ENCODE measurements around the gene TNFRSF14. TPM values are rescaled to one million over a fixed set of nuclear protein-coding genes. Genes with fewer than 3 reads are reported as not detected.
"Not testable (repeated sequence)": the region's sequence is repeated elsewhere in the genome, so short reads cannot be mapped to it uniquely, and the experiment has no call there.

The TNFRSF14 gene
- total and polyA plus RNA-seq, 2 of the 13 experiments (the other 11 are each of a cell fraction or from before 2014, with no cell fraction given), result 11.9 to 49.9 TPM

GRCh38 chr1:2552189-2552588 is 4.0 kb upstream of the TNFRSF14 start:
- in situ Hi-C loops (cut with HindIII; ENCODE audit: extremely low pct_ligation_motif_present, low pct_unique_long_range_greater_than_20kb) (no loop called here), intact Hi-C loops (cut with micrococcal nuclease; ENCODE audit: unreplicated experiment) (no loop called here)
- DNase-seq (ENCODE audit: low spot score) (no peak), ATAC-seq (no peak), FAIRE-seq (no peak)
- H3K4me3 ChIP-seq (replicated peaks in 1 of 3; ENCODE audit: insufficient read depth in 1 of 3, low read depth in 2 of 3, low read length in 3 of 3), result no peak overlapping the region
- CTCF ChIA-PET (ENCODE audit: low intra/inter-chr PET ratio, low total read pairs), result no interaction called here
- H3K4me1 ChIP-seq (ENCODE audit: insufficient read depth, low read length), result peaks cover 58% of the 10 kb centered on the region
- no peaks in the 10 kb centered on the region for H4K20me1 ChIP-seq (ENCODE audit: insufficient read depth, low read length)
- H3K27ac ChIP-seq (ENCODE audit: extremely low read length, insufficient read depth, low read length), result no peak overlapping the region
- H3K4me2 ChIP-seq (ENCODE audit: low read depth, low read length), result no peak overlapping the region
- H2AFZ ChIP-seq (ENCODE audit: low read length), result no peak overlapping the region
- no peaks in the 10 kb centered on the region for H3K79me2 ChIP-seq (ENCODE audit: insufficient read depth, low read length)
- H3K27me3 ChIP-seq (ENCODE audit: control insufficient read depth in 1 of 2, insufficient read depth in 2 of 2, low read length in 2 of 2), result no peaks in the 10 kb centered on the region; a peak in 1 of 5 replicates
- no peaks in the 10 kb centered on the region for H3K36me3 ChIP-seq (replicated peaks in 1 of 2; ENCODE audit: control insufficient read depth in 1 of 2, insufficient read depth in 2 of 2, low read length in 2 of 2)
- POLR2A ChIA-PET, result no interaction called here
- H3K9me3 ChIP-seq (ENCODE audit: low read length), result no peaks in the 10 kb centered on the region
- WGBS (ENCODE audit: low lambda C conversion rate), result 81% methylated on average over 23 of the region's 26 CpGs
- peak; percentile 33; the same call in 1 of the 2 replicates for TF ChIP-seq ZBTB33 (CRISPR knock-in tag; IDR thresholded peaks at IDR 0.05)
- TF ChIP-seq ZNF124 (CRISPR knock-in tag; IDR thresholded peaks at IDR 0.05), result no peak
- no peak for TF ChIP-seq DNMT1 (CRISPR knock-in tag; IDR thresholded peaks at IDR 0.05)
- TF ChIP-seq LRRFIP1 (CRISPR knock-in tag; conservative IDR thresholded peaks at IDR 0.05), result no peak
- TF ChIP-seq NFIC (IDR thresholded peaks at IDR 0.05; ENCODE audit: low read length), result no peak
- BruUV-seq (replicated peaks), result no TSS peak
- H3K9ac ChIP-seq (ENCODE audit: insufficient read depth, low read depth, low read length), result no peak overlapping the region

GRCh38 chr1:2553076-2553475 is 3.1 kb upstream of the TNFRSF14 start:
- H3K9me3 ChIP-seq (ENCODE audit: low read length); FAIRE-seq; H3K79me2 ChIP-seq (ENCODE audit: insufficient read depth, low read length); in situ Hi-C loops (cut with HindIII; ENCODE audit: extremely low pct_ligation_motif_present, low pct_unique_long_range_greater_than_20kb); H3K27me3 ChIP-seq (ENCODE audit: control insufficient read depth in 1 of 2, insufficient read depth in 2 of 2, low read length in 2 of 2); POLR2A ChIA-PET; H3K4me2 ChIP-seq (ENCODE audit: low read depth, low read length); H3K36me3 ChIP-seq (replicated peaks in 1 of 2; ENCODE audit: control insufficient read depth in 1 of 2, insufficient read depth in 2 of 2, low read length in 2 of 2); CTCF ChIA-PET (ENCODE audit: low intra/inter-chr PET ratio, low total read pairs); intact Hi-C loops (cut with micrococcal nuclease; ENCODE audit: unreplicated experiment); ATAC-seq; DNase-seq (ENCODE audit: low spot score); H2AFZ ChIP-seq (ENCODE audit: low read length); H3K4me3 ChIP-seq (replicated peaks in 1 of 3; ENCODE audit: insufficient read depth in 1 of 3, low read depth in 2 of 3, low read length in 3 of 3); H3K27ac ChIP-seq (ENCODE audit: extremely low read length, insufficient read depth, low read length); H3K9ac ChIP-seq (ENCODE audit: insufficient read depth, low read depth, low read length); H4K20me1 ChIP-seq (ENCODE audit: insufficient read depth, low read length); BruUV-seq (replicated peaks): not testable (repeated sequence)
- H3K4me1 ChIP-seq (ENCODE audit: insufficient read depth, low read length), result peaks cover 57% of the 10 kb centered on the region
- WGBS (ENCODE audit: low lambda C conversion rate), result 3% methylated on average over 6 of the region's 9 CpGs

Measured in HepG2 (cell line).